Kidney (tissue), 14 donors: ENCODE measurements around the gene APOBR. TPM values are rescaled to one million over a fixed set of nuclear protein-coding genes. Genes with fewer than 3 reads are reported as not detected.

Experiments used
- DNase-seq, 5 donors: peaks; one replicate each; pipeline ENCODE4 v3.0.0-alpha.2; 2013 to 2020
- FAIRE-seq: peaks from 2 replicates; lab custom pipeline; 2012; peaks lifted over from hg19 to GRCh38; lab: Jason Lieb, UNC
- H3K27ac ChIP-seq, 2 donors: one replicate each; pipeline ENCODE4 v1.7.0; 2013; ENCODE audit warnings: low read depth in 2 of 2, low read length in 2 of 2, inconsistent platforms in 1 of 2
- H3K27me3 ChIP-seq: one replicate; pipeline ENCODE4 v1.7.1; 2013; ENCODE audit warnings: low read length, inconsistent platforms; ENCODE audit not compliant: control insufficient read depth, insufficient read depth
- H3K36me3 ChIP-seq, 3 donors: one replicate each; pipeline versions ENCODE4 v1.7.0 to v1.7.1; 2013; ENCODE audit warnings: low read length in 3 of 3, control low read depth in 1 of 3, inconsistent platforms in 1 of 3; ENCODE audit not compliant: insufficient read depth in 3 of 3, control insufficient read depth in 2 of 3
- H3K4me1 ChIP-seq, 3 donors: one replicate each; pipeline versions ENCODE4 v1.7.0 to v1.7.1; 2013; ENCODE audit warnings: low read length in 3 of 3, inconsistent platforms in 1 of 3, low read depth in 1 of 3; ENCODE audit not compliant: control insufficient read depth in 2 of 3, insufficient read depth in 2 of 3
- H3K4me3 ChIP-seq, 3 donors: one replicate each; pipeline versions ENCODE4 v1.7.0 to v1.8.1; 2013; ENCODE audit warnings: low read length in 3 of 3, control low read depth in 1 of 3, inconsistent platforms in 1 of 3
- H3K9ac ChIP-seq, 3 donors: one replicate each; pipeline versions ENCODE4 v1.7.0 to v1.7.1; 2013; ENCODE audit warnings: low read length in 3 of 3, control low read depth in 1 of 3, inconsistent platforms in 1 of 3
- H3K9me3 ChIP-seq, 3 donors: one replicate each; pipeline versions ENCODE4 v1.7.0 to v1.7.1; 2013; ENCODE audit warnings: low read length in 3 of 3, control low read depth in 1 of 3, inconsistent platforms in 1 of 3; ENCODE audit not compliant: control insufficient read depth in 2 of 3, insufficient read depth in 1 of 3
- intact Hi-C: fragments of 100-400 bp; cut with DNase I; formaldehyde crosslinking; loops from one replicate; pipeline ENCODE4 v1.11.1; 2022
- polyA plus RNA-seq: library from polyadenylated mRNA; stranded (reverse); fragments of 350-450 nt; fragmentation: Illumina TruSeq; extraction: RNeasy Lipid Tissue Mini Kit (QIAGEN cat#74804); gene quantifications from one replicate; pipeline ENCODE4 v1.2.3, GENCODE V29; 2014; ENCODE audit warnings: low read depth, low replicate concordance; ENCODE audit not compliant: insufficient read depth
- total RNA-seq: library from RNA; stranded (reverse); fragmentation: NEBNext Ultra II Directional; extraction: Animal tissue kit (Norgen Biotek cat#: 25700); gene quantifications from one replicate; pipeline ENCODE4 v1.2.1, GENCODE V29; 2021
- TF ChIP-seq, protein P1 (sequence below): IDR thresholded peaks from 3 replicates; pipeline ENCODE4 v1.5.1; 2012; ENCODE audit warnings: mild to moderate bottlenecking, moderate library complexity, borderline replicate concordance; ENCODE audit not compliant: insufficient read depth; ENCODE audit errors: extremely low read depth
- donor health status: control.
- donor health status: control.
- donor health status: control.
- donor health status: control.
- donor health status: control.
- donor health status: DM: yes; HTN: yes; CAD: no.
- donor health status: Normal renal cell carcinoma (clear cell type).

Gene APOBR
- total and polyA plus RNA-seq, 2 donors from 2014 or later, result 0.45 to 3.2 TPM

- Histone ChIP-seq H3K27me3 (no peaks in the 10 kb centered on the region), H3K4me1 (peaks cover 0 to 6% (median 0%) of the 10 kb centered on the region in 3 donors), H3K4me3 (no peak overlapping the region), H3K9ac (no peak overlapping the region), H3K27ac (no peak overlapping the region), H3K9me3 (no peaks in the 10 kb centered on the region), H3K36me3 (no peaks in the 10 kb centered on the region)
- FAIRE-seq, result no peak
- intact Hi-C loops, result no loop called here
- TF ChIP-seq, protein P1, sequence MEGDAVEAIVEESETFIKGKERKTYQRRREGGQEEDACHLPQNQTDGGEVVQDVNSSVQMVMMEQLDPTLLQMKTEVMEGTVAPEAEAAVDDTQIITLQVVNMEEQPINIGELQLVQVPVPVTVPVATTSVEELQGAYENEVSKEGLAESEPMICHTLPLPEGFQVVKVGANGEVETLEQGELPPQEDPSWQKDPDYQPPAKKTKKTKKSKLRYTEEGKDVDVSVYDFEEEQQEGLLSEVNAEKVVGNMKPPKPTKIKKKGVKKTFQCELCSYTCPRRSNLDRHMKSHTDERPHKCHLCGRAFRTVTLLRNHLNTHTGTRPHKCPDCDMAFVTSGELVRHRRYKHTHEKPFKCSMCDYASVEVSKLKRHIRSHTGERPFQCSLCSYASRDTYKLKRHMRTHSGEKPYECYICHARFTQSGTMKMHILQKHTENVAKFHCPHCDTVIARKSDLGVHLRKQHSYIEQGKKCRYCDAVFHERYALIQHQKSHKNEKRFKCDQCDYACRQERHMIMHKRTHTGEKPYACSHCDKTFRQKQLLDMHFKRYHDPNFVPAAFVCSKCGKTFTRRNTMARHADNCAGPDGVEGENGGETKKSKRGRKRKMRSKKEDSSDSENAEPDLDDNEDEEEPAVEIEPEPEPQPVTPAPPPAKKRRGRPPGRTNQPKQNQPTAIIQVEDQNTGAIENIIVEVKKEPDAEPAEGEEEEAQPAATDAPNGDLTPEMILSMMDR, result no peak
- DNase-seq, result no peak
Measured at GRCh38 chr16:28501258-28502232, 7.1 kb downstream of the APOBR start.

GRCh38 chr16:28502290-28502689 is 7.8 kb downstream of the APOBR start:
- FAIRE-seq (no peak), DNase-seq (no peak)
- no peaks in the 10 kb centered on the region for H3K27me3 ChIP-seq
- H3K9me3 ChIP-seq, result no peaks in the 10 kb centered on the region
- TF ChIP-seq, protein P1, result no peak
- H3K9ac ChIP-seq, result no peak overlapping the region
- no peak overlapping the region for H3K4me3 ChIP-seq
- no peaks in the 10 kb centered on the region for H3K36me3 ChIP-seq
- intact Hi-C loops, result no loop called here
- H3K4me1 ChIP-seq, result peaks cover 0 to 6% (median 0%) of the 10 kb centered on the region in 3 donors
- no peak overlapping the region for H3K27ac ChIP-seq

GRCh38 chr16:28503470-28504259 is 9.2 kb downstream of the APOBR start:
- no peak for FAIRE-seq
- intact Hi-C loops, result no loop called here
- no peak overlapping the region for H3K4me3 ChIP-seq
- H3K27ac ChIP-seq, result no peak overlapping the region
- no peak overlapping the region for H3K9ac ChIP-seq
- no peak for DNase-seq
- H3K36me3 ChIP-seq, result no peaks in the 10 kb centered on the region
- H3K9me3 ChIP-seq, result no peaks in the 10 kb centered on the region
- peaks cover 0 to 6% (median 0%) of the 10 kb centered on the region in 3 donors for H3K4me1 ChIP-seq
- H3K27me3 ChIP-seq, result no peaks in the 10 kb centered on the region
- TF ChIP-seq, protein P1, result no peak
